Stimulated activated CD8-positive, alpha-beta memory T cell treated with anti-CD3 and anti-CD28 coated beads, Interleukin-7, amount 100 ng/mL, for 4 hours (primary cell): ENCODE data around the gene ZNF83.
"Not testable (repeated sequence)": the region's sequence is repeated elsewhere in the genome, so short reads cannot be mapped to it uniquely, and the experiment has no call there.

Source experiments
- DNase-seq, 2 donors: peaks; one replicate each; pipeline ENCODE4 v3.0.0-alpha.2; 2020; ENCODE audit warnings: low read depth in 2 of 2

The ZNF83 gene

DNA sequence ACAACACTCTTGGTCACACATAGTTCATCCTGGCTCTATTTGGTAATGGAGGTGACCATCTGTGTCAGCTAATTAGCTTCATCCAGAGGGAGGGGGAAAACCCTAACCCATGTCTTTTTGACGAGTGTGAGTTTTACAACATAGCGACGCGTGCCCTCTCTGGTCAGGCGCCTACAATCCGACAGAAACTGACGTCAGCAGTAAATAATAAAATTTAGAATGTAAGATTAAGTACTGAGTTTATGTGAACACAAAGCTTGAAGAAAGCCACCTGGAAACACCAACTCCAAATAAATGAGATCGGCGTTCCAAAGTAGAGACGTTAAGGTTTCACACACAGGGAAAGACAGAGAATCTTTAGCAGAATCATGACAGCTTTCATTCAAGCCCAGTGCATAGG lies 1.8 kb upstream of the ZNF83 start:
- DNase-seq: no peak

DNA sequence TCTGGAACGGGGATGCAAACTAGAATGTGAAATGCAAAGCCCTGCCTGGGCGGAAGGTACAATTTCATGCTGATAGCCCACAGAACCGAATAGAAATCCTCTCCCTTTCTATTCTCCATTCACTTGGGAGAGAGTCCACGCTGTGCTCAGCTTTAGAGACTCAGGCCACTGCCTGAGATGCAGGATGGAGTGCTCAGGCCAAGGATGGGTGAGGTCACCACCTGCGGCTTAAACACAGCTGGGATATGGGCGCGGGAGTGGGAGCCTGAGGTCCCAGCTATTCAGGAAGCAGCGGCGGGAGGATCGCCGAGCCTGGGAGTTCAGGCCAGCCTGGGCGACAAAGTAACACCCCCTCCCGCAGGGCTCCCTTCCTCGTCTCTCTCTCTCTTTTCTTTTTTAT lies 446 bp upstream of the ZNF83 start:
- DNase-seq: no peak

- DNase-seq: no peak
These were observed 2.2 kb downstream of the ZNF83 start for GRCh38 chr19:52635786-52636570.

DNA sequence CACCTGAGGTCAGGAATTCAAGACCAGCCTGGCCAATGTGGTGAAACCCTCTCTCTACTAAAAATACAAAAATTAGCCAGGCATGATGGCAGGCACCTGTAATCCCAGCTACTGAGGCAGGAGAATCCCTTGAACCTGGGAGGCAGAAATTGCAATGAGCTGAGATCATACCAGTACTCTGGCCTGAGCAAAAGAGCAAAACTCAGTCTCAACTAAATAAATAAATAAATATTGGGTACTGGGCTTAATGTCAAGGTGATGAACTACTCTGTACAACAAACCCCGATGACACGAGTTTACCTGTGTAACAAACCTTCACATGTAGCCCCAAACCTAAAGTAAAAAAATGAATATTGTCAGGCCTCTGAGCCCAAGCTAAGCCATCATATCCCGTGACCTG lies 10.7 kb downstream of the ZNF83 start:
- DNase-seq: not testable (repeated sequence)

DNA sequence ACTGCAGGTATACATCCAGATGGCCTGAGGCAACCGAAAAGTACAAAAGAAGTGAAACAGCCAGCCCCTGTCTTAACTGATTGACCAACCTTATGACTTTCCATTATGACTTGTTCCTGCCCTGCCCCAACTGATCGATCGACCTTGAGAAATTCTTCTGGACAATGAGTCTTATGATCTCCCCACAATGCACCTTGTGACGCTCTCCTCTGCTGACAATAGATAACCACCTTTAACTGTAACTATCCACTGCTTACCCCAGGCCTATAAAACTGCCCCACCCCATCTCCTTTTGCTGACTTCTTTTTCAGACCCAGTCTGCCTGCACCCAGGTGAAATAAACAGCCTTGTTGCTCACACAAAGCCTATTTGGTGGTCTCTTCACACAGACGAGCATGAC lies 11.2 kb downstream of the ZNF83 start:
- no peak for DNase-seq

- no peak for DNase-seq
These were observed 15.9 kb downstream of the ZNF83 start for GRCh38 chr19:52622261-52622660.

GRCh38 chr19:52621376-52621775 lies 16.8 kb downstream of the ZNF83 start:
- no peak for DNase-seq

DNA sequence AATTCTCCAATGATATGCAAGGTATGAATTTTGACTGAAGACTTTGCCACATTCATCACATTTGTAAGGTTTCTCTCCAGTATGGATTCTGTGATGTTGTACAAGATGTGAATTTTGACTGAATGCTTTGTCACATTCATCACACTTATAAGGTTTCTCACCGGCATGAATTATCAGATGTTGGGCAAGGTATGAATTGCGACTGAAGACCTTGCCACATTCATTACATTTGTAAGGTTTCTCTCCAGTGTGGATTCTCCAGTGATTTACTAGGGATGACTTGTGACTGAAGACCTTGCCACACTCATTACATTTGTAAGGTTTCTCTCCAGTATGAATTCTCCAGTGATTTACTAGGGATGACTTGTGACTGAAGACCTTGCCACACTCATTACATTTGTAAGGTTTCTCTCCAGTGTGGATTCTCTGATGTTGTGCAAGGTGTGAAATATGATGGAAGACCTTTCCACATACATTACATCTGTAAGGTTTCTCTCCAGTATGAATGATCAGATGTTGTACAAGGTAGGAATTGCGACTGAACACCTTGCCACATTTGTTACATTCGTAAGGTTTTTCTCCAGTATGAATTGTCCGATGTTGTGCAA lies 24.8 kb downstream of the ZNF83 start:
- DNase-seq: no peak

DNA sequence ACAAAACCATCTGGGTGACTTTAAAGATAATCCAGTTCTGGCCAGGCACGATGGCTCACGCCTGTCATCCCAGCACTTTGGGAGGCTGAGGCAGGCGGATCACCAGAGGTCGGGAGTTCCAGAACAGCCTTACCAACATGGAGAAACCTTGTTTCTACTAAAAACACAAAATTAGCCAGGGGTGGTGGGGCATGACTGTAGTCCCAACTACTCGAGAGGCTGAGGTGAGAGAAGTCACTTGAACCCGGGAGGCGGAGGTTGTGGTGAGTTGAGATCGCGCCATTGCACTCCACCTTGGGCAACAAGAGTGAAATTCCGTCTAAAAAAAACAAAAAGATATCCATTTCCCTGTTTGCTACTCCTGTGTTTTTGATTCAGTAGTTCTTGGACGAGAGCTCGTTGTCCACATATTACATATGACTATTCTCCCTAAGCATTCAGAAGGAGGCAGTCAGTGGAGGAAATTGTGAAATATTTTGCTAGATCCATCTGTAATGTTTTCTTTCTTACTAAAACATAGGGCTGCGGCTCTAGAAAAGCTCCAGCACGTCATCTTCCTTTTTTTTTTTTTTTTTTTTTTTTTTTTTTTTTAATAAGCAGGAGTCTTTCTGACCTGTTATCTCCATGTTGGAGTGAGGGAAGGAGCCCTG lies 34.5 kb downstream of the ZNF83 start:
- DNase-seq: no peak

DNA sequence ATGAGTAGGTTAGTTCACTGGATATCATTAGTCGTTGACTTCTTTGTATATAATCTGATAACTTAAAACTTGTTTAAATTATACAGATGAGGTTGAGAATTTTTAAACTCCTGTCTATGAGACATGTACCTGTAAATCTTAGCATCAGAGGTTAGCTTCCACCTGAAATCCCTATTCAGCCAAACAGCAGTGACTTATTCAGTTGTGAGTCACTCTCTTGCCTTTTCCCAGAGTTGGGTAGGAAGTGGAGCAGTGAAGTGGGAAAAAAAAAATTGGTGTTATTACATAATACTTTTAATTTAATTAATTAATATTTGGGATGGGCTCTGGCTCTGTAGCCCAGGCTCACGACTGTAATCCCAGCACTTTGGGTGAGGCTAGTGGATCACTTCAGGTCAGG lies 35.2 kb downstream of the ZNF83 start:
- DNase-seq: no peak

- not testable (repeated sequence) for DNase-seq
These were observed 36.2 kb downstream of the ZNF83 start for GRCh38 chr19:52601974-52602366.

- DNase-seq: peak; percentile 87 to 90
These were observed 36.9 kb downstream of the ZNF83 start for GRCh38 chr19:52601025-52601973.

DNA sequence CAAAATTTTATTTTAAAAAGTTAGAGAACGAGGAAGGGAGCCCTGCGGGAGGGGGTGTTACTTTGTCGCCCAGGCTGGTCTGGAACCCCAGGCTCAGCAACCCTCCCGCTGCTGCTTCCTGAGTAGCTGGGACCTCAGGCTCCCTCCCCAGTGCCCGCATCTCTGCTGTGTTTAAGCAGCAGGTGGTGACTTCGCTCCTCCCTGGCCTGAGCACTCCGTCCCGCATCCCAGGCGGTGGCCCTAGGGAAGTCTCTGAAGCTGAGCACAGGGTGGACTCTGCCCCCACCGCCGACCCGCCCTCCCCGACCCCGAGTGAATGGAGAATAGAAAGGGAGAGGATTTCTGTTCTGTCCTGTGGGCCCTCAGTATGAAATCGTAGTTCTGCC lies 37.5 kb downstream of the ZNF83 start:
- no peak for DNase-seq

DNA sequence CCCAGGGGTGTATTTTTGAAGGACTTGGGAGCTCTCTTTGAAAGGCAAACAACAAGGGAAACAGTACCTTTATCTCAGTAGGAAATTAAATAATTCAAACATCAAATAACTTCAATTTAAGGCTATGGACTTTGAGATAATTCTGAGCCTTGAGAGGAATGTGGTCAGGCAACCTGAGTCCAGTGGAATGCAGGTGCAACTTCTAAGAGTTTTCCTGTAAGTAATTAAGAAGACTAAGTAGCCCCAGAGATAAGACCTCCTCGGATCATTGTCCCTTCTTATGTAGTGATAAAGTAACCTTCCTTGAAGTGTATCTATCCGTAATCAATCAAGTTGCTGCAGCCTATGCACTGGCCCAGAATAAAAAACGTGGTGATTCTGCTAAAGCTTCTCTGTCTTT lies 38.9 kb downstream of the ZNF83 start:
- DNase-seq: no peak

DNA sequence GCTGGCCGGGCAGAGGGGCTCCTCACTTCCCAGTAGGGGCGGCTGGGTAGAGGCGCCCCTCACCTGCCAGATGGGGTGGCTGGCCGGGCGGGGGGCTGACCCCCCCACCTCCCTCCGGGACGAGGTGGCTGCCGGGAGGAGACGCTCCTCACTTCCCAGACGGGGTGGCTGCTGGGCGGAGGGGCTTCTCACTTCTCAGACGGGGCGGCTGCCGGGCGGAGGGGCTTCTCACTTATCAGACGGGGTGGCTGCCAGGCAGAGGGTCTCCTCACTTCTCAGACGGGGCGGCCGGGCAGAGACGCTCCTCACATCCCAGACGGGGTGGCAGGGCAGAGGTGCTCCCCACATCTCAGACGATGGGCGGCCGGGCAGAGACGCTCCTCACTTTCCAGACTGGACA lies 44.7 kb downstream of the ZNF83 start:
- not testable (repeated sequence) for DNase-seq

DNA sequence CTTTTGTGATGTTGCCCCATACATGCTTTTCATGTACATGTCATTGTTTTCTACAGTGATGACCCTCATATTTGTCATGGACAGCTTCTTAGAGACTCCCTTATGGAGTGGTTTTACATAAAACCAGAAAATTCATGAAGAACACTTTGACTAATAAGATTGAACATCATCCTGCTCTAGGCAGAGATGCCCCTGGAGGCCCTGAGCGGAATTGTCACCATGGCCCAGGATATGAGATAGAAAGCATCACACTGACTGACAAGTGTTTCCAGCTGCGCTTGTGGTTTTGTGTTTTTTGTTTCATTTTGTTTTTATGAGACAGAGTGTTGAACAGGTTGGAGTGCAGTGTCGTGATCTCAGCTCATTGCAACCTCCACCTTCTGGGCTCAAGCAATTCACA lies 45.9 kb downstream of the ZNF83 start:
- no peak for DNase-seq

DNA sequence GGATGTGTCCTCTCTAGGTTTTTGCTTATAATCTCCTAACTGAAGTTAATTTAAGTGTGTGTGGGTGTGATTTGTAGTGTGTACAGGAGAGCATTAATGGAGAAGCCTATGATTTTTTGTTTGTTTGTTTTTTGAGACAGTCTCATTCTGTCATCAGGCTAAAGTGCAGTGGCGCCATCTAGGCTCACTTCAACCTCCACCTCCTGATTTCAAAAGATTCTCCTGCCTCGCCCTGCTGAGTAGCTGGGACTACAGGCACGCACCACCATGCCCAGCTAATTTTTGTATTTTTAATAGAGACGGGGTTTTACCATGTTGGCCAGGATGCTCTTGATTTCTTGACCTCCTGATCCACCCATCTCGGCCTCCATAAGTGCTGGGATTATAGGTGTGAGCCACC lies 47.4 kb downstream of the ZNF83 start:
- DNase-seq: no peak

DNA sequence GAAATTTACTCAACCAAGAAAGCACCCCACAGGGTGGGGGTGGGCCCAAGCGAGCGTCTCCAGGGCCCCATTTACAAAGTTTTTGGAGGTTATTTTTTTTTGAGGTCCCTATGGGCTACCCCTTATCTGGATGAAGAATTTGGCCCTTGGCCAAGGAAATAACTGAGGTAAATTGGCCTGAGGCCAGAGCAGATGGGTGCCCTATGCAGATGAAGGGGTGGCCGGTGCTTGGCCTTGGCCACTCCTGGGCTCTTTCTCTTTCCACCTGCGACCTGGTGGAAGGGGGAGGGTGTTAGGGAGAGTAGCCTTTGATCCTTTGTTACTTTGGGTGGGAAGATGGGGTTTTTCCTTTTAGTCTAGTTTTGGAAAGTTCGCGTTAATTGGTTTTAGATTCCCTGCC lies 52.6 kb downstream of the ZNF83 start:
- DNase-seq: no peak

GRCh38 chr19:52584736-52585440 lies 53.3 kb downstream of the ZNF83 start:
- DNase-seq: no peak

DNA sequence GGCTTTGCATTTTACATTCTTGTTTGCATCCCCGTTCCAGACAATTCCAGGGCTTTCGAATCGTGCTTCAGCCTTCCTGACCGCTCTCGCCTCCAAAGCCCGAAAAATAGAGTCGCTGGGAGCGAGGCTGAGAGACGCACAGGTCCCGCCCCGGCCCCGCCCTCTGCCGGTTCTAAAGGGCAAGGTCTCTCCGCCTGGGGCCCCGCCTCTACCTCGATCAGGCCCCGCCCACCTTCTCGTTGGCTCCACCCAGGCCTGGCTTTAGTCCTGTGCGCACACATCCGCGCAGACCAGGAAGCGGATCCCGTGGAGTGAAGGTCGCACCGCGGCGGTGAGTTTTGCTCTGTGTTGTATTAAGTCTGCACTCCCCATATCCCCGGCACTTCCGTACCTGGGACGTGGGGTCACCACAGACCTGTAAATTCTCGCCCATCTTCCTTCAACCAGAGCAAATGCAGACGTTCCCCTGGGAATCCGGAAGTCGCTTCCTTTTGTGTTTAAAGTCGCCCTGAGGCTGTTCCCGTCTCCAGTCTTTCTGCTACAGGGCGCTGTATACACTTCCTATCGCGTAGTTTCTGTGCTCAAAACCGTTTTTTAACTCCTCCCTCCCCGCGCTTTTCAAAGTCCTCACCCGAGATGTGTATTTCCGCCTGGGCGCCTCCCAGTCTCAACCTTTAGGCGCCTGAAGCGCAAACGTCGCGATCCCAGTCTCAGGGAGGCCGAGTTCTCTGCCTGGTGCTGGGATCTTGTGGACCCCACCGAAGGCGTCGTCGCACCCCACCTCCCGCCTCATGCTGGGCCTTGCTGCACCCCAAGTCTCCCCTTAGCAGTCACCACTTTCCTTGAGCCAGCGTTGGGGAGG lies 67.9 kb downstream of the ZNF83 start, which contains the start of gene ZNF701:
TSS of gene ZNF701 (plus strand) at position 288 of the 862 bp plus-strand sequence. CDS start 3,861 bp downstream, outside the sequence.
- DNase-seq: peak; percentile 90 to 91
